ENCODE measurements around the gene METTL24. TPM values are rescaled to one million over a fixed set of nuclear protein-coding genes. Genes with fewer than 3 reads are reported as not detected.

The METTL24 gene
- total RNA-seq, 1 donor from 2014 or later: 1.5 TPM

GRCh38 chr6:110329348-110329713, 28.8 kb downstream of the METTL24 start:
- peak overlapping the region; percentile 63 for H3K27ac Mint-ChIP-seq (ENCODE audit: unreplicated experiment)
- H3K36me3 Mint-ChIP-seq (ENCODE audit: unreplicated experiment): no peaks in the 10 kb centered on the region

GRCh38 chr6:110328259-110328658, 29.9 kb downstream of the METTL24 start:
- peaks cover 6% of the 10 kb centered on the region for H3K27me3 Mint-ChIP-seq (ENCODE audit: unreplicated experiment)
- H3K36me3 Mint-ChIP-seq (ENCODE audit: unreplicated experiment): no peaks in the 10 kb centered on the region
- DNase-seq: no peak
- peaks cover 13% of the 10 kb centered on the region for H3K9me3 Mint-ChIP-seq (ENCODE audit: unreplicated experiment)
- H3K4me3 Mint-ChIP-seq (ENCODE audit: unreplicated experiment): no peak overlapping the region
- peaks cover 73% of the 10 kb centered on the region for H3K4me1 Mint-ChIP-seq (ENCODE audit: low read depth, unreplicated experiment)
- no peak for TF ChIP-seq CTCF (IDR thresholded peaks at IDR 0.05; ENCODE audit: partially characterized antibody, unreplicated experiment)
- H3K27ac Mint-ChIP-seq (ENCODE audit: unreplicated experiment): no peak overlapping the region

More at GRCh38 chr6:110329348-110329713, 28.8 kb downstream of the METTL24 start:
- Mint-ChIP-seq H3K9me3 (ENCODE audit: unreplicated experiment) (peaks cover 13% of the 10 kb centered on the region), H3K27me3 (ENCODE audit: unreplicated experiment) (peaks cover 6% of the 10 kb centered on the region), H3K4me3 (ENCODE audit: unreplicated experiment) (no peak overlapping the region), H3K4me1 (ENCODE audit: low read depth, unreplicated experiment) (peaks cover 71% of the 10 kb centered on the region)
- no peak for TF ChIP-seq CTCF (IDR thresholded peaks at IDR 0.05; ENCODE audit: partially characterized antibody, unreplicated experiment)
- DNase-seq: no peak

GRCh38 chr6:110327391-110327790, 30.8 kb downstream of the METTL24 start:
- DNase-seq: no peak
- no peak for TF ChIP-seq CTCF (IDR thresholded peaks at IDR 0.05; ENCODE audit: partially characterized antibody, unreplicated experiment)
- H3K27me3 Mint-ChIP-seq (ENCODE audit: unreplicated experiment): peaks cover 6% of the 10 kb centered on the region
- peaks cover 13% of the 10 kb centered on the region for H3K9me3 Mint-ChIP-seq (ENCODE audit: unreplicated experiment)
- no peaks in the 10 kb centered on the region for H3K36me3 Mint-ChIP-seq (ENCODE audit: unreplicated experiment)
- no peak overlapping the region for H3K27ac Mint-ChIP-seq (ENCODE audit: unreplicated experiment)
- H3K4me1 Mint-ChIP-seq (ENCODE audit: low read depth, unreplicated experiment): peaks cover 79% of the 10 kb centered on the region
- H3K4me3 Mint-ChIP-seq (ENCODE audit: unreplicated experiment): peak overlapping the region; percentile 33

- Mint-ChIP-seq H3K9me3 (ENCODE audit: unreplicated experiment) (peaks cover 8% of the 10 kb centered on the region), H3K36me3 (ENCODE audit: unreplicated experiment) (no peaks in the 10 kb centered on the region), H3K27me3 (ENCODE audit: unreplicated experiment) (peaks cover 3% of the 10 kb centered on the region), H3K4me1 (ENCODE audit: low read depth, unreplicated experiment) (peaks cover 77% of the 10 kb centered on the region), H3K4me3 (ENCODE audit: unreplicated experiment) (no peak overlapping the region), H3K27ac (ENCODE audit: unreplicated experiment) (no peak overlapping the region)
- TF ChIP-seq CTCF (IDR thresholded peaks at IDR 0.05; ENCODE audit: partially characterized antibody, unreplicated experiment): no peak
- DNase-seq: no peak
Measured at GRCh38 chr6:110326609-110327008, 31.5 kb downstream of the METTL24 start.

GRCh38 chr6:110326057-110326456, 32.1 kb downstream of the METTL24 start:
- Mint-ChIP-seq H3K27ac (ENCODE audit: unreplicated experiment) (no peak overlapping the region), H3K4me3 (ENCODE audit: unreplicated experiment) (no peak overlapping the region)

More at GRCh38 chr6:110326057-110326456, 32.1 kb downstream of the METTL24 start:
- peaks cover 2% of the 10 kb centered on the region for H3K27me3 Mint-ChIP-seq (ENCODE audit: unreplicated experiment)
- no peaks in the 10 kb centered on the region for H3K36me3 Mint-ChIP-seq (ENCODE audit: unreplicated experiment)
- no peak for TF ChIP-seq CTCF (IDR thresholded peaks at IDR 0.05; ENCODE audit: partially characterized antibody, unreplicated experiment)
- peaks cover 76% of the 10 kb centered on the region for H3K4me1 Mint-ChIP-seq (ENCODE audit: low read depth, unreplicated experiment)
- H3K9me3 Mint-ChIP-seq (ENCODE audit: unreplicated experiment): peaks cover 10% of the 10 kb centered on the region
- DNase-seq: no peak
